ENCODE data around the gene RMP24.

RMP24 gene

DNA sequence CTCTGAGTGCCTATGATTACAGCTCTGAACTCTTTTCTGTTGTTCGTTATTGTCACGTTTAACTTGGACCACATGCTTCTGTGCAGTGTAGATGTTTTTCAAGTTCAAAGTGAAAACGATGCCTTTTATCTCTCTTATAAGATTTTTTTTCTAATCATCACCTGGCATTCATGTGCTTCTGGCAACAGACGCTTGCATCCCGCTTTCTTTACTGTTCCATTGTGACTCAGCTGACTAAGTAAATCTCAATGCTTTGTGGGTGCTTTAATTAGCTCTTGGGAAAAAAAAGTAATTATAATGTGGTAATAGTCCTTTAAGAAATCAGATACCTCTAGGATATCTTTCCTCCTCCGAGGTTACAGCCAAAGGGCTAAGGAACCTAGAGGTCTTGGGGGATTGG is 31.2 kb upstream of the RMP24 start:
- Mint-ChIP-seq H3K27ac (no peak overlapping the region), H3K36me3 (ENCODE audit: low read depth) (no peaks in the 10 kb centered on the region), H3K27me3 (ENCODE audit: low read depth, poor library complexity) (peaks cover 8% of the 10 kb centered on the region), H3K4me1 (no peaks in the 10 kb centered on the region), H3K4me3 (no peak overlapping the region), H3K9me3 (peaks cover 3% of the 10 kb centered on the region)
- TF ChIP-seq, protein P1, sequence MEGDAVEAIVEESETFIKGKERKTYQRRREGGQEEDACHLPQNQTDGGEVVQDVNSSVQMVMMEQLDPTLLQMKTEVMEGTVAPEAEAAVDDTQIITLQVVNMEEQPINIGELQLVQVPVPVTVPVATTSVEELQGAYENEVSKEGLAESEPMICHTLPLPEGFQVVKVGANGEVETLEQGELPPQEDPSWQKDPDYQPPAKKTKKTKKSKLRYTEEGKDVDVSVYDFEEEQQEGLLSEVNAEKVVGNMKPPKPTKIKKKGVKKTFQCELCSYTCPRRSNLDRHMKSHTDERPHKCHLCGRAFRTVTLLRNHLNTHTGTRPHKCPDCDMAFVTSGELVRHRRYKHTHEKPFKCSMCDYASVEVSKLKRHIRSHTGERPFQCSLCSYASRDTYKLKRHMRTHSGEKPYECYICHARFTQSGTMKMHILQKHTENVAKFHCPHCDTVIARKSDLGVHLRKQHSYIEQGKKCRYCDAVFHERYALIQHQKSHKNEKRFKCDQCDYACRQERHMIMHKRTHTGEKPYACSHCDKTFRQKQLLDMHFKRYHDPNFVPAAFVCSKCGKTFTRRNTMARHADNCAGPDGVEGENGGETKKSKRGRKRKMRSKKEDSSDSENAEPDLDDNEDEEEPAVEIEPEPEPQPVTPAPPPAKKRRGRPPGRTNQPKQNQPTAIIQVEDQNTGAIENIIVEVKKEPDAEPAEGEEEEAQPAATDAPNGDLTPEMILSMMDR (IDR thresholded peaks at IDR 0.05), result no peak
- no peak for DNase-seq

DNA sequence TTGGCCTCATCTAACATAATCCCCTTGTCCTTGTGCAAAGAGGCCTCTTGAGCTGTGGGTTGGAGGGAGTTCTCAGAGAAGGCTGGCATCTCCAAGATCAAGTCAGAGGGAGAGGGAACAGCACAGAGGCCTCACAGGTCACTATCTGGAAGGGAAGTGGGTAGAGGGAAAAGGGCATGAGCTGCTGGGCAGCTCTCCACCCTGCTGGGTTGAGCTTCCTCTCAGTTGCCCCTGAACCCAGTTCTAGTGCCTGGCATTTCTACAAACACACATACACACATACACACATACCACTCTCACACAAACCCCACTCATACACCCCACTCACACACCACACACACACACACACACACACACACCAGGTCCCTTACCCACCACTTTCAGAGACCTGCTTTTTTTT is 30.3 kb upstream of the RMP24 start:
- peaks cover 5% of the 10 kb centered on the region for H3K27me3 Mint-ChIP-seq (ENCODE audit: low read depth, poor library complexity)
- no peaks in the 10 kb centered on the region for H3K4me1 Mint-ChIP-seq
- no peak overlapping the region for H3K27ac Mint-ChIP-seq
- DNase-seq, result no peak
- TF ChIP-seq, protein P1 (IDR thresholded peaks at IDR 0.05), result no peak
- H3K4me3 Mint-ChIP-seq, result no peak overlapping the region
- no peaks in the 10 kb centered on the region for H3K36me3 Mint-ChIP-seq (ENCODE audit: low read depth)
- peaks cover under 1% of the 10 kb centered on the region for H3K9me3 Mint-ChIP-seq

DNA sequence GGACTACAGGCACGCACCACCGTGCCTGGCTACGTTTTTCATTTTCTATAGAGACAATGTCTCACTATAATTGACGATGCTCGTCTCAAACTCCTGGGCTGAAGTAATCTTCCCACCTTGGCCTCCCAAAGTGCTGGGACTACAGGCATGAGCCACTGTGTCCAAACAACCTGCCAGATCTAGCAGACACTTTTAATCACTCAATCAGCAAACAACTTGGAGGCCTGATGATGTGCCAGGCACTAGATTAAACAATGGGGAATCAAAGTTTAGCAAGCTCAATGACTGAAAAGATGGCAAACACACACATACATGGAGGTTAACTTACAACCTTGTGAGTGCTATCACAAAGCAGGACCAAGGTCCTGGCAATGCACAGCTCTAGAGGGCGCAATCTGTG is 29.8 kb upstream of the RMP24 start:
- Mint-ChIP-seq H3K27ac (no peak overlapping the region), H3K4me3 (no peak overlapping the region), H3K4me1 (no peaks in the 10 kb centered on the region), H3K36me3 (ENCODE audit: low read depth) (no peaks in the 10 kb centered on the region), H3K27me3 (ENCODE audit: low read depth, poor library complexity) (peaks cover 2% of the 10 kb centered on the region), H3K9me3 (no peaks in the 10 kb centered on the region)
- TF ChIP-seq, protein P1 (IDR thresholded peaks at IDR 0.05), result no peak
- no peak for DNase-seq

DNA sequence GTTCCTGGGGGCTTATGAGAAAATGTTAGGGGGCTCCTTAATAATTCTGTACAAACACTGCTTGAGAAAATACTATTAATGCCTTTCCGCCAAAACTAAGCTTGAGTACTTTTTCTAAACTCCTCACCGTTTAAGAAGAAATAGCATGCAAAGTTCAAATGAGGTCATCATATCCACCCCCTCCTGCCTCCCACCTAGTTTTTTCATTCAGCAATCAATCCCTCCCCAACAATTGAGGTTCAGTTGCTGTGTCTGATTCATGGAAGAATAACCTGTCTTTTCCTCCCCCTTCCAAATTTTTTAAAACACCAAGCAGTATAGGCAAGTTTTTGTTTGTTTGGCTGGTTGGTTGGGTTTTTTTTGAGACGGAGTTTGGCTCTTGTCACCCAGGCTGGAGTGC is 24.4 kb upstream of the RMP24 start:
- Mint-ChIP-seq H3K4me3 (no peak overlapping the region), H3K27ac (no peak overlapping the region), H3K27me3 (ENCODE audit: low read depth, poor library complexity) (peaks cover 22% of the 10 kb centered on the region), H3K4me1 (no peaks in the 10 kb centered on the region), H3K9me3 (peaks cover 5% of the 10 kb centered on the region), H3K36me3 (ENCODE audit: low read depth) (no peaks in the 10 kb centered on the region)
- DNase-seq, result no peak
- TF ChIP-seq, protein P1 (IDR thresholded peaks at IDR 0.05), result no peak

DNA sequence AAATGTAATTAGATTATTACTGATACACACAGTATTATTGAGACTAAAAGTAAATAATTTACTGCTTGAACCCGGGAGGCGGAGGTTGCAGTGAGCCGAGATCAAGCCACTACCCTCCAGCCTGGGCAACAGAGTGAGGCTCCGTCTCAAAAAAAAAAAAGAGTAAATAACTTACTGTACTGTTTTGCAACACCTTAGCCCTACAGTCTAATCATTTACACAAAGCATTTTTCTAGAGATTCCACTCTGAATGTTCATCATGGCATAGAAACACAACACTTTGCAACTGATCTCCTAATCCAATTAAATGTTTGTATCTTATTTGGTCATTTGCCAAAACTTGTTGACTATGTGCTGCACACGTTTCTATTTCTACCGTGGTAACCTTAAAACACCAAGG is 23.4 kb upstream of the RMP24 start:
- TF ChIP-seq, protein P1 (IDR thresholded peaks at IDR 0.05), result no peak
- Mint-ChIP-seq H3K27me3 (ENCODE audit: low read depth, poor library complexity) (peaks cover 29% of the 10 kb centered on the region), H3K9me3 (peaks cover 6% of the 10 kb centered on the region), H3K4me1 (no peaks in the 10 kb centered on the region), H3K36me3 (ENCODE audit: low read depth) (no peaks in the 10 kb centered on the region), H3K27ac (no peak overlapping the region), H3K4me3 (peak overlapping the region; percentile 89)
- no peak for DNase-seq

DNA sequence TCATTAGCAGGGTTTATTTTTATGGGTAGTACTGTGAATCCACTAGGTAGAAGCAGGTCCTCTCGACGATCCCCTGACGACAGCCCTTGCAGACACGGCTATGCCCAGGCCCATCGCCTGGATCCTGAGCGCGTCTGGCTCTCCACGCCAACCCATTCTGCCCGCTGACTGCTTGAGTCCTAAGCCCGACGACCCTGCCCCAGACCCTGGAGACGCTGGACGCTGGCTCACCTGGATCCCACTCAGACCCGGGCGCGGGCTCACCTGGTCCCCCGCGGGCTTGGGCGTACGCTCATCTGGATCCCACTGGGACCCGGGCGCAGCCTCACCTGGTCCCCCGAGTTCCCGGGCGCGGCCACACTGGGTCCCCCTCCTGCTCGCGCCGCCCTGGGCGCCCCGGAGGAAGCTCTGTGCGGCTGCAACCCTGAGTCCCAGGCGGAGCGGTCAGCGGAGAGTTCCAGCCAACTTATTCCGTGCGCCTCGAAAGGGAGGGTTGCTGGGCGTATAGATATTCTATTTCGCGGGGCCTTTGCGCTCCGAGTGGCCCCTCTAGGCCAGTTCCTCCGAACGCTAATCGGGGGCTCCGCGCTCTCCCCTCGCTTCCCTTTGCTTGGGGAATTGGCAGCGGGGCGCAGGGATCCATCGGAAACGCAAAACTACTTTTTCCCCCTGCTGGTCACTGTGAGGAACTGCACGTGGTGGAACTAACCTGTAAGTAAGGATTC is 22.4 kb upstream of the RMP24 start:
- Mint-ChIP-seq H3K9me3 (peaks cover 6% of the 10 kb centered on the region), H3K4me1 (no peaks in the 10 kb centered on the region), H3K27ac (no peak overlapping the region), H3K4me3 (peak overlapping the region; percentile 89), H3K27me3 (ENCODE audit: low read depth, poor library complexity) (peaks cover 29% of the 10 kb centered on the region), H3K36me3 (ENCODE audit: low read depth) (no peaks in the 10 kb centered on the region)
- TF ChIP-seq, protein P1 (IDR thresholded peaks at IDR 0.05), result peak; percentile 96
- peak; percentile 74 for DNase-seq
